Astrocyte of the hippocampus (primary cell): Measurements from ENCODE around the gene CTXN1.
"Not testable (repeated sequence)": the region's sequence is repeated elsewhere in the genome, so short reads cannot be mapped to it uniquely, and the experiment has no call there.

ENCODE experiments used
- DNase-seq: peaks from one replicate; pipeline ENCODE4 v3.0.0; 2011; ENCODE audit warnings: low read depth, low spot score

CTXN1 gene

DNA sequence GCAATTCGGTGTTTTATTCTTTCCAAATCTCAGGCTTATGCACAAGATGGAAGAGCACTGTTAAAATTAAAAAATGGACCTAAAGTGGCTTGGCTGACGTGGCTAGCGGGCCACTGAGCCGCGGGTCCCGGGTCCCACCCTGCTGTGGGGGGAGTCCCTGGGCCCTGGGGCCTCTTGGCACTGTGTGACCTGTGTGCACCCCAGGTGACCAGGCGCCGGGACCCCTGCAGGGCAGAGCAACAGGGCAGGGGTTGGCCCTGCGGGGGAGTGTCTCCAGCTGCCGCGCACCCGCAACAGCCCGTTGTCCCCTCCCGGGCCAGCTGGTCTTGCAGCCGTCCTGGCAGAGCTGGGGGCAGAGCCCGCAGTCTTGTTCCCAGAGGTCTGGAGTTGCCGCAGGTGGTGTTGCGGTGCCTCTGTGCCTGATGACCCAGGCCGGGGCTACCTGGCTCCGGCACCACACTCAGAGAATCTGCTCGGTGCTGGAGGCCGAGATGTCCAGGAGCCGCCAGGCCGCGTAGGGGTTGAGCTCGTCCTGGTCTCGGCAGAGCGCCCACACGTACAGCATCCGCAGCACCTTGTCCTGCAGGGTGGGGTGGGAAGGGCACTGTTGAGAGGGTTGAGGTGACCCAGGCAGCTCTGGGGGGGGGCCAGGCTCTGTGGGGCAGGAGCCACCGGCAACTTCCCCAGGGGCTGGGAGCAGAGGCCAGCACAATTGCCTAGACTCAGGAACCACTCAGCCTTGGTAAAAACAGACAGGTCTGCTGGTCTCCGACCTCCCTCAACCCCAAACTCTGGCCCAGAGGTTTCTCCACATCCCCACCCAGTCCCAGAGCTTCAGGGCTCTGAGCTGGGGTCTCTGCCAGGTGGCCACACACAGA lies 1.0 kb upstream of the CTXN1 start:
- no peak for DNase-seq

DNA sequence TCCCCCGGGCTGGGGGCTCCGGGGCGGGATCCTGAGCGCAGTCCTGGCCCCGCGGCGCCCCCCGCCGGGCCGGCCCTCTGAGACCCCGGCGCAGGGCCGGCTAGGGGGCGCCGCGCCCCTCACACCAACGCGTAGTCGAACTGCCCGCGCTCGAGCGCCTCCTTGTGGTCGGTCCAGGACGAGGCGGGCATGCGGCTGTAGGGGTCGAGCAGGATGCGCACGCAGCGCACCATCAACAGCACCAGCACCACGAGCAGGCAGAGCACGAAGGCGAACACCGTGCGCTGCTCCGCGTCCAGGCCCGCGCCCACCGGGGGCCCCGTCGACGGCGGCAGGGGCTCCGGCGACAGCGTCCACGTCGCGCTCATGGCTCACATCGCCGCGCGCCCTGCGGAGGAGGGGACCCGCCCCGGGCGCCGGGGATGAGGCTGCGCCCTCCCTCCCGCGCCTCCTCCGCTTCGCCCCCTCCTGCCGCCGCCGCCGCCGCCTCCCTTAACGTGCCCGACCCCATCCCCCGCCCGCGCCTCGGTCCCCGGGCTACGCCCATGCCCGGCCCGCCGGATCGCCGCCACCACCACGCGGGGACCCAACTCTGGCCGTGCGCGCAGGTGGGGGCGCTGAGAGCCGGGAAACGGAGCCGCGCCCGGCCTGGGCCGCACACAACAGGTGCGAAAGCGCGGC lies 624 bp downstream of the CTXN1 start:
- peak; percentile 93 for DNase-seq

DNA sequence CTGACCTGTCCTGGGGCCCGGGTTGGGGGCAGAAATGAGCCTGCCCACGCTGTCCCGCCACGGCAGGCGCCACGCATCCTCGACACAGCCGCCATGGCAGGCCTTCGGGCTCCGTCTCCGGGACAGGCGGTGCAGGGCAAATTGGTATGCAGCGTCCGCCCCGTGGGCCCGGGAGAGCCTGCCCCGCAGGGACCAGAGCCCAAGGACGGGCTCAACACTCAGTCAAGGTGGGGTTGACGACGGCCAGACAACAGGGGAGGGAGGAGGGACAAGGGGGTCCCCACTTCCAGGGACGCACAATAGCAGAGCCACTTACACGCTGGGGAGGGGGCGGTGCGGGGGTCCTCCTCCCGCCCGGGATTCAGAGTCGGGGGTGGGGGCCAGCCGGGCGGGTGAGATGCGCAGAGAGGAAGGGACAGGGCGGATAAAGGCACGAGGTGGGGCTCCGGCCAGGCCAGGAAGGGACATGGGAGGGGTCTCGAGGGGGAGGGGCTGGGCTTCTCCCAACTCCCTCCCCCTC lies 1.2 kb downstream of the CTXN1 start:
- no peak for DNase-seq

DNA sequence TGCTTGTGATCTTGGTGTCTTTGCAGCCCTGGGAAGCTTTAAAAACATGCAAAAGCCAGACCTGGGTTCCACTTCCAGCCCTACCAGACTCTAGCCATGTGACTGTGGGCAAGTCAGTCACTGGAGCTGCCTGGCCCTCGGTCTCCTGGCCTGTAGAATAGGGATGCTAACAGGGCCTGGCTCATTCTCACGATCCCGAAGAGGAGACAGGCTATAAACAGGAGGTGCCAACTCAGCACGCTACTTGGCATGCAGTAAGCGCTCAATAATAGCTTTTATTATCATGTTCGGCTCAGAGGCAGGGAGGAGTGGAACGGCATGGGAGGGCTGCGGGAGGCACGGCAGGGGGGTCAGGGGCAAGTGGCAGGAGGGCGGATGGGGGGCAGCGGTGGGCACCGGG lies 1.7 kb downstream of the CTXN1 start:
- no peak for DNase-seq

DNA sequence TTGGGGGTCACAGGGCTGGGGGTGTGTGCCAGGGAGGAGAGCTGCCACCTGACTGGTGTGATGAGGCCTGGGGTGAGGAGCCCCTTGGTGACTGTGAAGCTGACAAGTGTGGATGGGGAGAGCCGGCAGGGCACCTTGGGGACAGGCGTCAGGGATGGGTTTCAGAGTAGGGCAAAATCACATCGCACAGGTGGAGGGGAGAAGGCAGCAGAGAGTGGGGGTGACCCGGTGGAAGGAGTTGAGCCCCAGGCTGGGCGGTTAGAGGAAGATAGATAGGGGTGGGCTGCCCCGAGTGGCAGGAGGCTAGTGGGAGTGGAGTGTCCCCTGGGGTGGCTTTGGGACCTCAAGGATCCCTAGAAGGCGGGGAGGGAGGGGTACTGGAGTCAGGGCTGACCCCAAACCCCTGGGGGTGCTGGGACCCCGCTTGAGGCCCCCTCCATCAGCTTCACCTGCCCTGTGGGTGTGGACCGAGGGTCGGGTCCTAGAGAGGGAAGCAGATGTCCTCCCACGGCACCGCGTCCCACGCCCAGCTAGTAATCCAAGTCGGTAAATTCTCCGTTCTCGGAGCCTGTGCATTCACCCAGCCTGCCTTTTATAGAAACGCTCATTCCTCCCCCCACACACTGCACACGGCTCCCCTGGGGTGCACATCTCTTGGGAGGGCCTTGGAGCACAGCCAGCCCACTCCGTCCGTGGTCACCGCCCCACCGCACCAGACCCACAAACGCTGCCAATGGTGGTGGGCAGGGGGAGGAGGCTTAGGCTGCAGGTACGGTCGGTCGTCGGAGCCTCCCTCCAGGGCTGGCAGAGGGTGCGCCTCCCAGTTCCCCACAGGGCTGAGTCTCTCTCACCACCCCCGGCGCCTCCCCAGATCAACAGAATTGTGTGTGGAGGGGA lies 2.4 kb downstream of the CTXN1 start:
- DNase-seq: no peak

DNA sequence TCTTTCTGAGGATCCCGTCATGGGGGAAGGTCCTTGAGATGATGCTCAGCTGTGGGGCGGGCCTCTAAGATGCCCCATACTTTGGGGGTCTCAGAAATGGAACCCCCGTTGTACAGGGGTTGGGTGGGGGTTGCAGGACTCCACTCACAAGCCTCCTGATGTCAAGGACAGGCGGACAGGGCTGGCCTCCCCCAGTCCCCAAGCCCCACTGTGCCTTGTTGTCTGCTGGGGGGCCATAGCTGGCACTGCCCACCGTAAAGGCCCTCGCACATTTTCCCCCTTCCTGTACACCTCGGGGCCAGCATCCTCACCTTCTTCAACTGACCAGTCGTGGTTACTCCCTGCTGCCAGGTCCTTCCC lies 3.1 kb downstream of the CTXN1 start:
- DNase-seq: no peak

DNA sequence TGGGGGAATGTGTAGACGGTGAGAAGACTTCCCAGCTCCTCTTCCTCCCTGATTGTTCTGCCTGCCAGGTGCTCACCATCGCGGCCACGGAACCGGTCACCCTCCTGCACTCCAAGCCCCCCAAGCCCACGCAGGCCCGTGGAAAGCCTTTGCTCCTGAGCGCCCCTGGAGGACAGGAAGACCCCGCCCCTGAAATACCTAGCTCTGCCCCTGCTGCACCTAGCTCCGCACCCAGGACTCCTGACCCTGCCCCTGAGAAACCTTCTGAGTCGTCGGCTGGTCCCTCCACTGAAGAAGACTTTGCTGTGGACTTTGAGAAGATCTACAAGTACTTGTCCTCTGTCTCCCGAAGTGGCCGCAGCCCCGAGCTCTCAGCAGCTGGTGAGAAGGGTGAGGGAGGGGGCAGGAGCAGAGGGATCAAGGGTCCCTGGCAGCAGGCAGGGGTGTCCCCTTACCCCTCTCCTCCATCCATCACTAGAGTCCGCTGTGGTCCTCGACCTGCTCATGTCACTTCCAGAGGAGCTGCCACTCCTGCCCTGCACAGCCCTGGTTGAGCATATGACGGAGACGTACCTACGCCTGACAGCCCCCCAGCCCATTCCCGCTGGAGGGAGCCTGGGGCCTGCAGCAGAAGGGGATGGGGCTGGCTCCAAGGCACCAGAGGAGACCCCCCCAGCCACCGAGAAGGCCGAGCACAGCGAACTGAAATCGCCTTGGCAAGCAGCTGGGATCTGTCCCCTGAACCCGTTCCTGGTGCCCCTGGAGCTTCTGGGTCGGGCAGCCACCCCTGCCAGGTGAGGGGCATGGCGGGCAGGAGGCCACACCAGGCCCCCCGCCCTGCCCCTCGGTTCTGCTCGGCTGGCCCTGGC lies 3.7 kb downstream of the CTXN1 start:
- no peak for DNase-seq

DNA sequence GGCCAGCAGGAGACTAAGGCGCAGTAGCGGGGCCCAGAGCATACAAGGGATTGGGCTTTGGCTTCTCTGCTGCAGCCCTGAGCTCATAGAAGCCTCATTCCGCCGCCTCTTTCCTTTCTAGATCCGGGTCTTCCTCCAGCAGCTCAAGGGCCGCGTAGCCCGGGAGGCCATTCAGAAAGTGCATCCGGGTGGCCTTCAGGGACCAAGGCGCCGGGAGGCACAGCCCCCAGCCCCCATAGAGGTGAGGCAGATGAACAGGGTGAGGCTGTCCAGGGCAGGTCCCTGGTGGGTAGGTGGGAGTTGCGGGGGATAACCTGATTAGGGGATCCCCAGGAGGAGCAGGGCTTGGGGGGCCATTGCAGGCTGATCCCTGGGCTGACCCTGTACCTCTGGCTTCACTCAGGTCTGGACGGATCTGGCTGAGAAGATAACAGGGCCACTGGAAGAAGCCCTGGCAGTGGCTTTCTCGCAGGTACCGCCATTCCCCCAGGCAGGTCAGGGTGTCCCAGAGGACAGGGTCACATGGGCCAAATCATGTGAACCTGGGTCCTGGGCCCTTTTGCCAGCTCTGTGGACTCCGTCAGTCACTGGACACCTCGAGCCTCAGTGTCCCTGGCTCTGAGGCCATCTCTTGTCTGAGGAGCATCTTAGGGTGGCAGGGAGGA lies 4.5 kb downstream of the CTXN1 start:
- DNase-seq: no peak

DNA sequence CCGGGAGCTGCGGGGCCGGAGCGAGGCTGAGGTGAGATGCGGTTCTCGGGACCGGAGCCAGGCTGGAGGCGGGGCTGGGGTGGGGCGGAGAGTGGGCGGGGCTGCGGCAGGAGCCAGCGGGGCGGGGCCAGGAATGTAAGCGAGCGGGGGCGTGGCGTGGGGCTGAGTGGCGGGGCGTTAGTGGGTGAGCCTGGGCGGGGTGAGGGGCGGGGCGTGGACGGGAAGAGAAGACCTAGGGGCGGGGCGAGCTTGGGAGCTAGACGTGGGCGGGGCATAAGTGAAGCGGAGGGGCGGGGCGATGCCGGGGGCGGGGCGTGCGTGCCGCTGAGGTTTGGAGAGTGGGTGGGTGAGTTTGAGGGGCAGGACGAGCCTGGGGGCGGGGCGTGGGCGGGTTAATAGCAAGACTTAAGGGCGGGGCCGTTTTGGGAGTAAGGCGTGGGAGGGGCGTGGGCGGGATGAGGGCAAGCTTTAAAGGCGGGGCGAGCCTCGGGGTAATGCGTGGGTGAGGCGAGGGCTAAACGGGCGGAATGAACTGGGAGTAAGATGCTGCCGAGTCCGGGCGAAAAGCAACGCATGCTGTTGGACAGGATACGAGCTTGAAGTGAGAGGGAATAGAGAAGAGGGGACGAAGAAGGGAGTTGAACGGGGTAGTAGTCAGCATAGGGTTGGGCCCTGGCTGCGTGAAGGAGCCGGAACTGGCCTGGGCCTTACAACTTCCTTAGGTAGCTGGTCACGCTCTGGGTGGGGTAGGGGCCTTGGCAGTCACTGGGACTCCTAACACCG lies 5.2 kb downstream of the CTXN1 start:
- DNase-seq: peak; percentile 99

DNA sequence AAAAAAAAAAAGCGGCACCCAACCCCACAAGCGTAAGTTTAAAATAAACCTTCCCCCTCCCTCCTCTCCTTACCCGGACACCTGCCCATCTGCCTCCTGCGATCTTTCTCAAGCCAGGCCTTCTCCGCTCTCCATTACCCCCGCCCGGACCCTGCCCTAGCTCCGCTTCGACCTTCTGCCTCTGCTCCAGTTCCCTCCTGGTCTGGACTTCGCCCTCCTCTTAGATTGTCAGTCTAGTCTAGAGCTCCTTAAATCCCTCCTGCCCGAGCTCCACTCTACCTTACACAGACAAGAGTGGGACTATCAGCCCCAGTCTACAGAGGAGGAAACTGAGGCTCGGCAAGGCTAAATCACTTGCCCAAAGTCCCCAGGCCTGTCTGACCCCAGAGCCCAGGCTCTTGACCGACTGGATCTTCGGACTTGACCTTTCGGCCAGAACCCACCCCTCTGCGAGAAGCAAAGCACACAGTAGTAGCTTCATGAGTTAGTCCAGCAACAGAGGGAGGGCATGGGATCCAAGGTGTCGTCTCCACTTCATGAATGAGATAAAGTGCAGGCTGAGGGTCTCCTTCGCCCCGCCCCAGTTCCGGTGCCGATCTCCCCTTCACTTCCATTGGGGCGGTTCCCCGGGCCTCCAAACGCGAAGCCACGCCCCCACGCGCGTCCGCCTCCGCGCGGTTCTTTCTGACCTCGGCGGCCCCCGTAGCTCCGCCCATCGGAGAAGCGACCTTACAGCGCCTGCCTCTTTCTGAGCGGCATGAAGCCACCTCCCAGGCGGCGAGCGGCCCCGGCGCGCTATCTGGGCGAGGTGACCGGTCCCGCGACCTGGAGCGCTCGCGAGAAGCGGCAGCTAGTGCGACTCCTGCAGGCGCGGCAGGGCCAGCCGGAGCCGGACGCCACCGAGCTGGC lies 6.1 kb downstream of the CTXN1 start, which contains the start of gene SNAPC2:
Gene SNAPC2, plus strand, starts transcription at position 729 of the 909 bp plus-strand sequence. Its CDS starts 29 bp downstream, at position 758.
- DNase-seq: peak; percentile 98

DNA sequence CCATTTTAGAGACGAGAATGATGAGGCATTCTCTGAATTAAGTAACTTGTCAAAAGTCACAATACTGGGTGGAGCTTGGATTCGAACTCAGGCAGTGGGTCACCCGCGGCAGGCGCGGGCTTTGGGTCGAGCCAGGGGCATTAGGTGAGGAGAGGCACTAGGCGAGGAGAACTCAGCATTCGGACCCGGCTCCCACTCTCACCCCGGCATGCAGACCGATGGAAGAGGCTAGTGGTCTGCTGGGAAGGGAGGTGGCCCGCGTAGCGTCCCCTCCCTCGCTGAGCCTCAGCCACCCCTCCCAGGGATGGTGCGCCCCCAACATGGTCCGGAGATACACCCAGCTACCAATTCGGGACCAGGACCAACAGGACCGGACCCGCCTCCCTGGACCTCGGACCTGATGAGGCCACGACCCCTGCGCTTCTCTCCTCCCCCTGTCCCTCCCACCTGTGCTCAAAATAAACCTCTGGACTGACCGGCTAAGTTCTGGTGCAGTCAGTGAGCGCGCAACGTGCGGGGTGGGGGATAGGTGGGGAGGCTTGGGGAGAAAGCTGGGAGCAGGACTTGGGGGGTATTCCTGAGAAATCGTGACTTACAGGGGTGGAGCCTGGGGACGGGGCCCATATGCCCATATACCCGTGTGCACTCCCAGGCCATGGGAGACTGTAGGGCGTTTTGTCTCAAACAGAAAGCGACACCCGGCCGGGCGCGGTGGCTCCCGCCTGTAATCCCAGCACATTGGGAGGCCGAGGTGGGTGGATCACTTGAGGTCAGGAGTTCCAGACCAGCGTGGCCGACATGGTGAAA lies 7.1 kb downstream of the CTXN1 start:
- no peak for DNase-seq

DNA sequence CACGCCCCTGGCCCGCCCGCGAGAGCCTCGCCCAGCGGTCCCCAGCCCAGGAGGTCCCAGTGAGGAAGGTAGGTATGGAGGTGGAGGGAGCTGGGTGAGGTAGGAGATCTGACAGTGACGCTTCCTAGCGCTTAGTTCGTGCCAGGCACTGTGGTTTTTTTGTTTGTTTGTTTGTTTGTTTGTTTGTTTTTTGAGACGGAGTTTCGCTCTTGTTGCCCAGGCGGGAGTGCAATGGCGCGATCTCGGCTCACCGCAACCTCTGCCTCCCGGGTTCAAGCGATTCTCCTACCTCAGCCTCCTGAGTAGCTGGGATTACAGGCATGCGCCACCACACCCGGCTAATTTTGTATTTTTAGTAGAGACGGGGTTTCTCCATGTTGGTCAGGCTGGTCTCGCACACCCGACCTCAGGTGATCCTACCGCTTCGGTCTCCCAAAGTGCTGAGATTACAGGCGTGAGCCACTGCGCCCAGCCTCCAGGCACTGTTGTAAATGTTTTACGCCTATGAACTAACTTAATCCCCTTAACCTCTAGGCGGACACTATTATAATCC lies 7.8 kb downstream of the CTXN1 start:
- DNase-seq: not testable (repeated sequence)

DNA sequence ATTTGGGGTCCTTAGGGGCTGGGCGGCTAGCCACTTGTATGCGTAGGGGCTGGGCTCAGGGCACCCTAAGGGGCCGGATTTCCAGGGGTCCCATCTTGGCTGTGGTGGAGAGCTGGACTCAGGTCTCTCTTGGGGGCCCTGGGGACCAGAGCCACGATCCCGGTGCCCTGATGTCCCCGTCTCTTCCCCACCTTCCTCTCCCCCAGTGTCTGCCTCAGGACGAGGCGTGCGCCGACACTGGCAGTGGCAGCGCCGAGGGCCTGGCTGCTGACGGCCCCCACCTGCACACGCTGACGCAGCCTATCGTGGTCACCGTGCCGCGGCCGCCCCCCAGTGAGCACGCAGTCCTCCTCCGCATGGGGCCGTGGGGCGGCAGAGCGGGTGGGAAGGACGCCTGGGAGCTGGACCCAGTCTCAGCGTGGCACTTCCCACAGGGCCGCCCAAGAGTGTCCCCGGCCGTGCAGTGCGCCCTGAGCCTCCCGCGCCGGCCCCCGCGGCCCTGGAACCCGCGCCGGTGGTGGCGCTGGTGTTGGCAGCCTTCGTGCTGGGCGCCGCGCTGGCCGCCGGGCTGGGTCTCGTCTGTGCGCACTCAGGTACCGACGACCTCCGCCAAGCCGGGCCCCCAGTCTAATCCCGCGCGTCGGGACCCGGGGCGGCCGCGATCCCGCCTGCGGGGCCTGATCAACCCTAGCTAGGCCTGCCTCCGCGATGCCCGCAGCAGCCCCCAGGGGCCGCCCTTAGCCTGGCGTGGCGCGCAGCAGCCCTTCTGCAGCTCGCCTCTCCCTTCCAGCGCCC lies 8.5 kb downstream of the CTXN1 start:
- peak; percentile 82 for DNase-seq

DNA sequence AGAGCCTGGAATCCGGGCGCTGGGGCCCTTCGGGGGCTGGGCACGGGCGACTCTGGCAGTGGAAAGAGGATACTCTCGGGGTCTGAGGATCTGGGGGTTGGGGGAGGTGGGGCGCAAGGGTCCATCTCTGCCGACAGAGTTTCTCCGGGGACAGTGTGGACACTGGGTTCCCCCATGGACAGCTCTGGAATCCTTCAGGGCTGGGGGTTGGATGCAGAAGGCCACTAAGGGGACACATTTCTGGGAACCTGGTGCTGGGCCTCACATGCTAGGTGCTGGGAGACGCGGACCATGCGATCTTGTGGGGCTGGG lies 9.0 kb downstream of the CTXN1 start:
- DNase-seq: no peak

DNA sequence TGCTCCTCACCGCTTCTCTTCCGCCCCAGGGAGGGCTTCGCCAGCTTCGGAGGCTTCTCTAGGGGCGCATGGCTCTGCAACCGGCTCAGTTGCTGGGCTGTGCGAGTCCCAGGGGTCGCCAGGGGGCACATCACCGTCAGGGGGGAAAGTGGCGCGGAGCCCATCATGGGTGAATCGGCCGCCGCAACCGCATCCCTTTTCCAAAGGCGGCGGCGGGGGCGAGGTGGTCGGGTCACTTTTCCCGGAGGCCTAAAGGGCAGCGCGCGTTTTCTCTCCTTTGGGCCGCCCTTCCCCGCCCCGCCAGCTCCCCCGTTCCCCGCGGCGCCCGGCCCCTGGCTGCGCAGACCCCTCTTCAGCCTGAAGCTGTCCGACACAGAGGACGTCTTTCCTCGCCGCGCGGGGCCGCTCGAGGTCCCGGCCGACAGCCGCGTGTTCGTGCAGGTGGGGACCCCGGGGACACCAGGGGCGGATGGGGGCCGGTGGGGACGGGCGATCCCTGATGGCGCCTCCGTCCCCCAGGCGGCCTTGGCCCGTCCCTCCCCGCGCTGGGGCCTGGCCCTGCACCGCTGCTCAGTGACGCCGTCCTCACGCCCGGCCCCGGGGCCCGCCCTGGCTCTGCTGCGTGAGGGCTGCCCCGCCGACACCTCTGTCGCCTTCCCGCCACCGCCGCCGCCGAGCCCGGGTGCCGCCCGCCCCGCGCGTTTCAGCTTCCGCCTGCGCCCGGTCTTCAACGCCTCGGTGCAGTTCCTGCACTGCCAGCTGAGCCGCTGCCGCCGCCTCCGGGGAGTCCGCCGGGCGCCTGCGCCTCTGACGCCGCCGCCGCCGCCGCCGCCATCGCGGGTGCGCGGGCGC lies 9.6 kb downstream of the CTXN1 start:
- DNase-seq: no peak
